ENCODE measurements around the gene YWHAB. TPM values are rescaled to one million over a fixed set of nuclear protein-coding genes. Genes with fewer than 3 reads are reported as not detected.

The YWHAB gene
- total and polyA plus RNA-seq, 2 donors (not counting 1 experiment from before 2014, with no cell fraction given) = 89.7 to 321 TPM

- TF ChIP-seq EZH2 (IDR thresholded peaks at IDR 0.05; ENCODE audit: low read length, missing control alignments) (no peak), CTCF (conservative IDR thresholded peaks at IDR 0.05 in 1 of 2, IDR thresholded peaks at IDR 0.05 in 1 of 2; ENCODE audit: low read depth in 1 of 2, low read length in 2 of 2) (no peak)
- Histone ChIP-seq H4K20me1 (ENCODE audit: control insufficient read depth, extremely low read depth, insufficient read depth, low read length) (no peaks in the 10 kb centered on the region), H2AFZ (ENCODE audit: low read length) (no peak overlapping the region), H3K9me3 (ENCODE audit: control insufficient read depth, insufficient read depth, low read depth, low read length) (no peaks in the 10 kb centered on the region), H3K4me2 (ENCODE audit: extremely low read depth, insufficient read depth, low read length) (no peak overlapping the region), H3K79me2 (ENCODE audit: control insufficient read depth, insufficient read depth, low read length) (no peaks in the 10 kb centered on the region), H3K27me3 (ENCODE audit: control insufficient read depth, insufficient read depth, low read length) (no peaks in the 10 kb centered on the region), H3K9ac (ENCODE audit: insufficient read depth, low read length) (no peak overlapping the region), H3K4me3 (replicated peaks in 1 of 4; ENCODE audit: control extremely low read depth in 1 of 4, insufficient read depth in 1 of 4, low read depth in 3 of 4, low read length in 4 of 4) (no peak overlapping the region), H3K36me3 (ENCODE audit: control insufficient read depth, insufficient read depth, low read length) (peaks cover 19% of the 10 kb centered on the region), H3K4me1 (ENCODE audit: control insufficient read depth, extremely low read depth, insufficient read depth, low read length) (no peaks in the 10 kb centered on the region), H3K27ac (ENCODE audit: insufficient read depth, low read length) (no peak overlapping the region)
- no peak for DNase-seq (ENCODE audit: low read depth in 2 of 2)
These were observed 53.1 kb downstream of the YWHAB start for GRCh38 chr20:44938637-44939036.

- Histone ChIP-seq H3K9ac (ENCODE audit: insufficient read depth, low read length) (no peak overlapping the region), H3K27ac (ENCODE audit: insufficient read depth, low read length) (no peak overlapping the region), H3K4me1 (ENCODE audit: control insufficient read depth, extremely low read depth, insufficient read depth, low read length) (no peaks in the 10 kb centered on the region), H3K9me3 (ENCODE audit: control insufficient read depth, insufficient read depth, low read depth, low read length) (no peaks in the 10 kb centered on the region), H3K79me2 (ENCODE audit: control insufficient read depth, insufficient read depth, low read length) (no peaks in the 10 kb centered on the region), H3K4me3 (replicated peaks in 1 of 4; ENCODE audit: control extremely low read depth in 1 of 4, insufficient read depth in 1 of 4, low read depth in 3 of 4, low read length in 4 of 4) (no peak overlapping the region), H2AFZ (ENCODE audit: low read length) (no peak overlapping the region), H3K36me3 (ENCODE audit: control insufficient read depth, insufficient read depth, low read length) (peaks cover 19% of the 10 kb centered on the region), H3K27me3 (ENCODE audit: control insufficient read depth, insufficient read depth, low read length) (no peaks in the 10 kb centered on the region), H3K4me2 (ENCODE audit: extremely low read depth, insufficient read depth, low read length) (no peak overlapping the region), H4K20me1 (ENCODE audit: control insufficient read depth, extremely low read depth, insufficient read depth, low read length) (no peaks in the 10 kb centered on the region)
- no peak for DNase-seq (ENCODE audit: low read depth in 2 of 2)
- TF ChIP-seq EZH2 (IDR thresholded peaks at IDR 0.05; ENCODE audit: low read length, missing control alignments) (no peak), CTCF (conservative IDR thresholded peaks at IDR 0.05 in 1 of 2, IDR thresholded peaks at IDR 0.05 in 1 of 2; ENCODE audit: low read depth in 1 of 2, low read length in 2 of 2) (no peak)
These were observed 55.7 kb downstream of the YWHAB start for GRCh38 chr20:44941120-44941691.

GRCh38 chr20:44942264-44942973 is 56.9 kb downstream of the YWHAB start:
- Histone ChIP-seq H3K27me3 (ENCODE audit: control insufficient read depth, insufficient read depth, low read length) (no peaks in the 10 kb centered on the region), H3K4me3 (replicated peaks in 1 of 4; ENCODE audit: control extremely low read depth in 1 of 4, insufficient read depth in 1 of 4, low read depth in 3 of 4, low read length in 4 of 4) (no peak overlapping the region), H3K27ac (ENCODE audit: insufficient read depth, low read length) (no peak overlapping the region), H3K36me3 (ENCODE audit: control insufficient read depth, insufficient read depth, low read length) (peaks cover 14% of the 10 kb centered on the region), H3K9ac (ENCODE audit: insufficient read depth, low read length) (no peak overlapping the region), H3K4me2 (ENCODE audit: extremely low read depth, insufficient read depth, low read length) (no peak overlapping the region), H4K20me1 (ENCODE audit: control insufficient read depth, extremely low read depth, insufficient read depth, low read length) (no peaks in the 10 kb centered on the region), H3K4me1 (ENCODE audit: control insufficient read depth, extremely low read depth, insufficient read depth, low read length) (no peaks in the 10 kb centered on the region), H3K9me3 (ENCODE audit: control insufficient read depth, insufficient read depth, low read depth, low read length) (no peaks in the 10 kb centered on the region), H2AFZ (ENCODE audit: low read length) (no peak overlapping the region), H3K79me2 (ENCODE audit: control insufficient read depth, insufficient read depth, low read length) (no peaks in the 10 kb centered on the region)
- TF ChIP-seq EZH2 (IDR thresholded peaks at IDR 0.05; ENCODE audit: low read length, missing control alignments) (no peak), CTCF (conservative IDR thresholded peaks at IDR 0.05 in 1 of 2, IDR thresholded peaks at IDR 0.05 in 1 of 2; ENCODE audit: low read depth in 1 of 2, low read length in 2 of 2) (peak in 1 of 2 donors; percentile 9)
- DNase-seq (ENCODE audit: low read depth in 2 of 2) = no peak

Data from fibroblast of lung (primary cell).